Adrenal gland (tissue), 12 donors: ENCODE data around the gene SHOC2. TPM values are rescaled to one million over a fixed set of nuclear protein-coding genes. Genes with fewer than 3 reads are reported as not detected.

ENCODE experiments used
- DNase-seq, 7 donors: peaks; one replicate each; pipeline ENCODE4 v3.0.0-alpha.2; 2019 to 2020
- H3K27ac ChIP-seq, 5 donors: fragments of 200-600 bp; sonication (generic) in 4 of 5; 1 replicate in 3 of 5; 2 replicates in 2 of 5; pipeline versions ENCODE4 v1.5.1 to v1.8.0; 2016 to 2020; ENCODE audit warnings: mild to moderate bottlenecking in 1 of 5
- H3K27me3 ChIP-seq: fragments of 200-600 bp; 2 replicates; pipeline ENCODE4 v1.8.0; 2021
- H3K36me3 ChIP-seq, 2 donors: fragments of 200-600 bp; replicated peaks in 1 of 2; 1 replicate in 1 of 2; 2 replicates in 1 of 2; pipeline versions ENCODE4 v1.5.1 to v1.8.0; 2018 to 2022
- H3K4me1 ChIP-seq, 2 donors: fragments of 200-600 bp; replicated peaks in 1 of 2; 1 replicate in 1 of 2; 2 replicates in 1 of 2; pipeline versions ENCODE4 v1.5.1 to v1.8.0; 2018 to 2021
- H3K4me3 ChIP-seq, 4 donors: fragments of 200-600 bp; sonication (generic) in 3 of 4; one replicate each; pipeline ENCODE4 v1.5.1; 2016 to 2018
- H3K9me3 ChIP-seq, 3 donors: fragments of 200-600 bp; sonication (generic) in 1 of 3; replicated peaks in 1 of 3; 1 replicate in 2 of 3; 2 replicates in 1 of 3; pipeline versions ENCODE4 v1.5.1 to v1.8.0; 2016 to 2021
- POLR2A ChIP-seq, 2 donors: fragments of 450-650 bp; IDR thresholded peaks; one replicate each; pipeline ENCODE4 v1.6.1; 2017; ENCODE audit warnings: antibody characterized with exemption in 2 of 2, mild to moderate bottlenecking in 2 of 2, moderate library complexity in 1 of 2
- WGBS, 4 donors: extraction: QIAGEN DNeasy Blood & Tissue Kit in 2 of 4; methylation state at CpG; one replicate each; pipeline versions ENCODE4 v1.1.5 to v1.1.7; 2013 to 2017; 5-methylcytosine and 5-hydroxymethylcytosine counted together
- intact Hi-C, 2 donors: fragments of 100-400 bp; cut with DNase I; formaldehyde crosslinking; loops; one replicate each; pipeline versions ENCODE4 v1.14.1 to v1.15.0; 2022 to 2023
- polyA plus RNA-seq, 3 donors: library from polyadenylated mRNA; stranded (reverse); fragments of 200-250 nt in 2 of 3; fragments of 350-450 nt in 1 of 3; fragmentation: Illumina TruSeq in 1 of 3; extraction: RNeasy Lipid Tissue Mini Kit (QIAGEN cat#74804) in 1 of 3; gene quantifications; one replicate each; pipeline ENCODE4 v1.2.3, GENCODE V29; 2013 to 2014
- total RNA-seq, 9 donors: library from RNA; depleted of rRNA in 4 of 9; stranded (reverse); fragments of >200 nt in 4 of 9; fragments of 120-200 nt in 1 of 9; fragmentation: NEBNext Ultra II Directional in 1 of 9; extraction: Animal tissue kit (Norgen Biotek cat#: 25700) in 1 of 9; gene quantifications; one replicate each; pipeline versions ENCODE4 v1.1.0 to v1.2.4, GENCODE V29; 2013 to 2023
- TF ChIP-seq, protein P1 (sequence below), 6 experiments: fragments of 450-650 bp in 4 of 6; fragments of 200-600 bp in 2 of 6; sonication (generic) in 1 of 6; IDR thresholded peaks; 1 replicate in 5 of 6; 2 replicates in 1 of 6; pipeline versions ENCODE4 v1.5.1 to v1.8.0; 2016 to 2021; ENCODE audit warnings: antibody characterized with exemption in 6 of 6, mild to moderate bottlenecking in 2 of 6, moderate library complexity in 1 of 6
- donor health status: healthy with polysubstance abuse.
- donor health status: Bipolar disorder and iron deficiency.
- donor health status: DM: yes; HTN: yes; CAD: no.
- donor health status: DM: no; HTN: no; CAD: no.
- donor health status: DM: no; HTN: no; CAD: no.
- donor health status: DM: yes; HTN: yes; CAD: no.

SHOC2 gene
- total and polyA plus RNA-seq, 12 donors: 16.4 to 78.2 (median 37.1) TPM

DNA sequence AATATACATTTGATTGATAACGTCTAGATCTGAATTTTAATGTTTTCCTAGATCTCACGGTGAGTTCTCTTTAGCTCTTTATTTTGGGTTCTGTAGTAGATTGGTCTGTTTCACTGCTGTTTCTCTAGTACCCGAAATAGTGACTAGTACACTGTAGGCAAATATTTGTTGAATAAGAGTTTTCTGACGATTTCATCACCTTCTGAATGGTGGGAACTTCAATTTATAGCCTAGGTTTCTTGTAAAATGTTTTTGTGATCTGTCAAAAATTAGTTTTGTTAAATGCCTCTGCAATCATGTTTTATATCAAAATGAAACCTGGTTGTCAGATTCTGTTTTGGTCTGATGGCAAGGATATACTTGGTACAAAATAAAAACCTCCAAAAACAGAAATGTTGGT lies 37.5 kb upstream of the SHOC2 start:
- Histone ChIP-seq H3K36me3 (peaks cover 0 to 24% of the 10 kb centered on the region in 2 donors), H3K4me3 (no peak overlapping the region), H3K9me3 (no peaks in the 10 kb centered on the region), H3K27ac (no peak overlapping the region), H3K27me3 (no peaks in the 10 kb centered on the region), H3K4me1 (peaks cover 0 to 7% of the 10 kb centered on the region in 2 donors)
- intact Hi-C loops: loop anchor here in 1 of 2 donors (10.0 kb wide), 1 partner anchor 67 kb away; no protein-coding TSS in a partner anchor
- WGBS, 4 donors: 81 to 86% (median 83%) methylated on average over 4 of the region's 4 CpGs
- TF ChIP-seq, protein P1, sequence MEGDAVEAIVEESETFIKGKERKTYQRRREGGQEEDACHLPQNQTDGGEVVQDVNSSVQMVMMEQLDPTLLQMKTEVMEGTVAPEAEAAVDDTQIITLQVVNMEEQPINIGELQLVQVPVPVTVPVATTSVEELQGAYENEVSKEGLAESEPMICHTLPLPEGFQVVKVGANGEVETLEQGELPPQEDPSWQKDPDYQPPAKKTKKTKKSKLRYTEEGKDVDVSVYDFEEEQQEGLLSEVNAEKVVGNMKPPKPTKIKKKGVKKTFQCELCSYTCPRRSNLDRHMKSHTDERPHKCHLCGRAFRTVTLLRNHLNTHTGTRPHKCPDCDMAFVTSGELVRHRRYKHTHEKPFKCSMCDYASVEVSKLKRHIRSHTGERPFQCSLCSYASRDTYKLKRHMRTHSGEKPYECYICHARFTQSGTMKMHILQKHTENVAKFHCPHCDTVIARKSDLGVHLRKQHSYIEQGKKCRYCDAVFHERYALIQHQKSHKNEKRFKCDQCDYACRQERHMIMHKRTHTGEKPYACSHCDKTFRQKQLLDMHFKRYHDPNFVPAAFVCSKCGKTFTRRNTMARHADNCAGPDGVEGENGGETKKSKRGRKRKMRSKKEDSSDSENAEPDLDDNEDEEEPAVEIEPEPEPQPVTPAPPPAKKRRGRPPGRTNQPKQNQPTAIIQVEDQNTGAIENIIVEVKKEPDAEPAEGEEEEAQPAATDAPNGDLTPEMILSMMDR (IDR thresholded peaks at IDR 0.05): no peak
- no peak for TF ChIP-seq POLR2A (IDR thresholded peaks at IDR 0.05)
- DNase-seq: no peak

DNA sequence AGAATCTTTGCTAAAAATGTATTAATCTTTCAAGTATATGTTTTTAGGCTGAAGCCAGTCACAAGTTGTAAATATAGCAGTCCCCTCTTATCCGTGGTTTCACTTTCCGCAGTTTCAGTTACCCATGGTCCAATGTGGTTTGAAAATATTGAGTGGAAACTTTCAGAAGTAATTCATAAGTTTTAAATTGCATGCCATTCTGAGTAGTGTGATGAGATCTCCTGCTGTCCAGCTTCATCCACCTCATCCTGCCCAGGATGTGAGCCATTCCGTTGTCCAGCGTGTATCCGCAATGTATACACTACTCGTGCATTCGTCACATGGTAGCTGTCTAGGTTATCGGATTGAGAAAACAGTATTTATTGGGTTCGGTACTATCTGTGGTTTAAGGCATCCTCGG lies 35.5 kb upstream of the SHOC2 start:
- no peaks in the 10 kb centered on the region for H3K4me1 ChIP-seq
- no peaks in the 10 kb centered on the region for H3K9me3 ChIP-seq
- 84 to 92% (median 89%) methylated on average over 10 of the region's 10 CpGs for WGBS, 4 donors
- H3K27me3 ChIP-seq: no peaks in the 10 kb centered on the region
- no peak for DNase-seq
- no peak overlapping the region for H3K4me3 ChIP-seq
- no peak overlapping the region for H3K27ac ChIP-seq
- peaks cover 0 to 41% of the 10 kb centered on the region in 2 donors for H3K36me3 ChIP-seq
- TF ChIP-seq, protein P1 (IDR thresholded peaks at IDR 0.05): no peak
- TF ChIP-seq POLR2A (IDR thresholded peaks at IDR 0.05): no peak
- intact Hi-C loops: loop anchor here in 1 of 2 donors (10.0 kb wide), 1 partner anchor 69 kb away; no protein-coding TSS in a partner anchor

DNA sequence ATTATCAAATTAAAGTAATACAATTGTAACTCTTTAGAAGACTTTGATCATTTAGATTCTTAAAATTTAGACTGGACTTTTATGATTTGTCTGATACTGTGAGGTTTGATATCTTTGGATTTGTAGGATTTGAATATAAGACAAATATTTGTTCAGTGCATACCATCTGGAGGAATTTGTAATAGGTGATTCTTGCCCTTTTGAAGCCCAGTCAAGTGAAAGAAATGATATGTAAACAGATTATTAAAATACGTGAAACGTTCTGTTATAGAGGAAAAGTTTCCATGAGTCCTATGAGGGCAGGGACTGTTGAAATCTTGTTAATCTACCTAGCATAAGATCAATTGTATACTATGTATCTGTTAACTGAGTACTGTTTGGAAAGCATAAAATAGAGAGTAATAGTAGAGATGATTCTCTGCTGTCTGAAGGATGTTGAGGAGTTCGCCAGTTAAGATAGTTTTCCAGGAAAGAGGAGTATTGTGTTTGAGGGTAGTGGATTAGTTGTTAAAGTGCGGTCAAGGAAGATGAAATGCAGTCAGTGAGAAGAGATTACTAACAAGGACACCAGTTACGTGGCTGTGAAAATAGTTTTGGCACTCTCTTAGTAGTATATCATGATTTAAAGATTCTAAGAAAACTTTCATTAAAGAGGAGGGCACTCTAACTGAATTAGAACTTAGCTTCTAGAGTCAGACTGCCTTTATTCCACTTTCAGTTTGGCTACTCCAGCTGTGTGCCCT lies 33.3 kb upstream of the SHOC2 start:
- peaks cover 0 to 55% of the 10 kb centered on the region in 2 donors for H3K36me3 ChIP-seq

DNA sequence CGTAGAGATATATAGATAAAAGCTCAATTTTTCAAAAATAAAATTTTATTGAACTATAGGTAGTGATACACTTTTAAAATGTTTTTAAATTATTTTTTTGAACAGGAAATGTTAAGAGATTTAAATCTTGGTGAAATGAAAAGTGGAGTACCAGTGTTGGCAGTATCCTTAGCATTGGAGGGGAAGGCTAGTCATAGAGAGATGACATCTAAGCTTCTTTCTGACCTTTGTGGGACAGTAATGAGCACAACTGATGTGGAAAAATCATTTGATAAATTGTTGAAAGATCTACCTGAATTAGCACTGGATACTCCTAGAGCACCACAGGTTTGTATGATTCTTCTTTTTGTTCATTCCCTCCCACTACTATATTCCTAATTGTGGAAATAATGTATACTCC lies 31.8 kb upstream of the SHOC2 start:
- no peaks in the 10 kb centered on the region for H3K27me3 ChIP-seq
- H3K27ac ChIP-seq: no peak overlapping the region
- H3K4me3 ChIP-seq: no peak overlapping the region
- no peaks in the 10 kb centered on the region for H3K9me3 ChIP-seq
- H3K4me1 ChIP-seq: peaks cover 0 to 6% of the 10 kb centered on the region in 2 donors
- intact Hi-C loops: loop anchor here in 1 of 2 donors (10.0 kb wide), 1 partner anchor 73 kb away; no protein-coding TSS in a partner anchor
- no peak for DNase-seq
- TF ChIP-seq POLR2A (IDR thresholded peaks at IDR 0.05): no peak
- TF ChIP-seq, protein P1 (IDR thresholded peaks at IDR 0.05): no peak
- peaks cover 0 to 55% of the 10 kb centered on the region in 2 donors for H3K36me3 ChIP-seq
- WGBS, 4 donors: 92 to 100% (median 98%) methylated on average over 1 of the region's 1 CpG

More for the DNA sequence above, 33.3 kb upstream of the SHOC2 start:
- 54 to 59% (median 57%) methylated on average over 5 of the region's 5 CpGs for WGBS, 4 donors
- Histone ChIP-seq H3K27me3 (no peaks in the 10 kb centered on the region), H3K27ac (no peak overlapping the region), H3K4me3 (no peak overlapping the region), H3K9me3 (no peaks in the 10 kb centered on the region), H3K4me1 (no peaks in the 10 kb centered on the region)
- intact Hi-C loops: loop anchor here in 1 of 2 donors (10.0 kb wide), 1 partner anchor 71 kb away; no protein-coding TSS in a partner anchor
- no peak for DNase-seq
- TF ChIP-seq POLR2A (IDR thresholded peaks at IDR 0.05): no peak
- TF ChIP-seq, protein P1 (IDR thresholded peaks at IDR 0.05): no peak
